Breast epithelium (tissue), 3 donors: ENCODE data around the gene LONP1.

Experiments
- POLR2A ChIP-seq: fragments of 450-650 bp; IDR thresholded peaks from one replicate; pipeline ENCODE4 v1.6.1; 2016; ENCODE audit warnings: antibody characterized with exemption, mild to moderate bottlenecking, moderate library complexity
- POLR2AphosphoS5 ChIP-seq, 3 donors: sonication (generic); formaldehyde crosslinking; IDR thresholded peaks; one replicate each; pipeline ENCODE4 v1.6.1; 2017; ENCODE audit warnings: antibody characterized with exemption in 3 of 3
- TF ChIP-seq, protein P1 (sequence below), 3 donors: fragments of 450-650 bp; IDR thresholded peaks; one replicate each; pipeline ENCODE4 v1.5.1; 2016 to 2017; ENCODE audit warnings: antibody characterized with exemption in 3 of 3, mild to moderate bottlenecking in 3 of 3, moderate library complexity in 3 of 3

DNA sequence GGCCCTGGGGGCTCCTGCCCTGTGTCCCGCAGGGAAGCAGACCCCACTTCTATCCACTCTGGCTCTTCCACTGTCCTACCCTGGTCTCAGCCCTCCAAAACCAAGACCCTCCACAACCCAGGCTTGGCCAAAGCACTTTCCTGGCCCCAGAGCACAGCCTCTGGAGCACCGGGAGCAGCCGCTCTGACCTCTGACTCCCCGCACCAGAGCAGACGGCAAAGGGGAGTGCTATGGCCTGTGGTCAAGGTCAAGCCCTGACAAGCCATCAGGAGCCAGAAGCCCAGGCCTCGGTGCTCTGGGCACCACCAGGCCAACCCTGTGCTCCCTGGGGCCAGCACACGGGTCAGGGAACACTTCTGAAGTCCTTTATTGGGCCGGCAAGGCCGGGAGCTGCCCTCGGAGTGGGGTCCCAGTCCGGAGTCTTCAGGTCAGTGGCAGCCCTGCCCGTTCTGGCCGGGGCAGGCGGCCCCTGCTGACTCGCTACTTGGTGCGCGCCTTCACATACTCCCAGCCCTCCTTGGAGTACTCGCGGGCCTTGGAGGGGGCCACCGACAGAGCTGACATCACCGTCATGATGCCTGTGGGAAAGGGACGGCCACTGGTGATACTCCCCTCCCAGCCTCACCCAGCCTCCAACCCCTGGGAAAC lies 41.8 kb downstream of the LONP1 start:
- TF ChIP-seq, protein P1, sequence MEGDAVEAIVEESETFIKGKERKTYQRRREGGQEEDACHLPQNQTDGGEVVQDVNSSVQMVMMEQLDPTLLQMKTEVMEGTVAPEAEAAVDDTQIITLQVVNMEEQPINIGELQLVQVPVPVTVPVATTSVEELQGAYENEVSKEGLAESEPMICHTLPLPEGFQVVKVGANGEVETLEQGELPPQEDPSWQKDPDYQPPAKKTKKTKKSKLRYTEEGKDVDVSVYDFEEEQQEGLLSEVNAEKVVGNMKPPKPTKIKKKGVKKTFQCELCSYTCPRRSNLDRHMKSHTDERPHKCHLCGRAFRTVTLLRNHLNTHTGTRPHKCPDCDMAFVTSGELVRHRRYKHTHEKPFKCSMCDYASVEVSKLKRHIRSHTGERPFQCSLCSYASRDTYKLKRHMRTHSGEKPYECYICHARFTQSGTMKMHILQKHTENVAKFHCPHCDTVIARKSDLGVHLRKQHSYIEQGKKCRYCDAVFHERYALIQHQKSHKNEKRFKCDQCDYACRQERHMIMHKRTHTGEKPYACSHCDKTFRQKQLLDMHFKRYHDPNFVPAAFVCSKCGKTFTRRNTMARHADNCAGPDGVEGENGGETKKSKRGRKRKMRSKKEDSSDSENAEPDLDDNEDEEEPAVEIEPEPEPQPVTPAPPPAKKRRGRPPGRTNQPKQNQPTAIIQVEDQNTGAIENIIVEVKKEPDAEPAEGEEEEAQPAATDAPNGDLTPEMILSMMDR (IDR thresholded peaks at IDR 0.05), result no peak
- TF ChIP-seq POLR2AphosphoS5 (IDR thresholded peaks at IDR 0.05), result no peak
- no peak for TF ChIP-seq POLR2A
